GM21447 (cell line): ENCODE measurements around the gene ZNF398.
"Not testable (repeated sequence)": the region's sequence is repeated elsewhere in the genome, so short reads cannot be mapped to it uniquely, and the experiment has no call there.

Source experiments
- ATAC-seq: cut with Tn5 transposase; IDR thresholded peaks from one replicate; pipeline ENCODE4 v1.9.1; 2021; ENCODE audit not compliant: unreplicated experiment

ZNF398 gene

GRCh38 chr7:149223761-149224160 lies 76.5 kb downstream of the ZNF398 start:
- ATAC-seq: no peak

GRCh38 chr7:149224352-149224751 lies 77.1 kb downstream of the ZNF398 start:
- no peak for ATAC-seq

- no peak for ATAC-seq
Observed at GRCh38 chr7:149225106-149225505, 77.9 kb downstream of the ZNF398 start.

- ATAC-seq: no peak
Observed at GRCh38 chr7:149225656-149226055, 78.4 kb downstream of the ZNF398 start.

GRCh38 chr7:149226366-149226765 lies 79.1 kb downstream of the ZNF398 start:
- not testable (repeated sequence) for ATAC-seq

- no peak for ATAC-seq
Observed at GRCh38 chr7:149226840-149227494, 79.7 kb downstream of the ZNF398 start.

- ATAC-seq: no peak
Observed at GRCh38 chr7:149228831-149229471, 81.7 kb downstream of the ZNF398 start.

GRCh38 chr7:149229526-149229925 lies 82.3 kb downstream of the ZNF398 start:
- ATAC-seq: no peak

- no peak for ATAC-seq
Observed at GRCh38 chr7:149232362-149232761, 85.1 kb downstream of the ZNF398 start.
